ENCODE results near the gene C6orf47. TPM values are rescaled to one million over a fixed set of nuclear protein-coding genes. Genes with fewer than 3 reads are reported as not detected.

Gene C6orf47
- total RNA-seq, 1 donor from 2014 or later, result 21.5 TPM

GRCh38 chr6:31643818-31644454, 16.6 kb downstream of the C6orf47 start:
- Mint-ChIP-seq H3K36me3 (ENCODE audit: unreplicated experiment) (peaks cover 43% of the 10 kb centered on the region), H3K4me3 (ENCODE audit: unreplicated experiment) (no peak overlapping the region), H3K27ac (ENCODE audit: unreplicated experiment) (no peak overlapping the region), H3K4me1 (ENCODE audit: unreplicated experiment) (no peaks in the 10 kb centered on the region), H3K27me3 (ENCODE audit: unreplicated experiment) (no peaks in the 10 kb centered on the region), H3K9me3 (ENCODE audit: unreplicated experiment) (no peaks in the 10 kb centered on the region)
- TF ChIP-seq, protein P1, sequence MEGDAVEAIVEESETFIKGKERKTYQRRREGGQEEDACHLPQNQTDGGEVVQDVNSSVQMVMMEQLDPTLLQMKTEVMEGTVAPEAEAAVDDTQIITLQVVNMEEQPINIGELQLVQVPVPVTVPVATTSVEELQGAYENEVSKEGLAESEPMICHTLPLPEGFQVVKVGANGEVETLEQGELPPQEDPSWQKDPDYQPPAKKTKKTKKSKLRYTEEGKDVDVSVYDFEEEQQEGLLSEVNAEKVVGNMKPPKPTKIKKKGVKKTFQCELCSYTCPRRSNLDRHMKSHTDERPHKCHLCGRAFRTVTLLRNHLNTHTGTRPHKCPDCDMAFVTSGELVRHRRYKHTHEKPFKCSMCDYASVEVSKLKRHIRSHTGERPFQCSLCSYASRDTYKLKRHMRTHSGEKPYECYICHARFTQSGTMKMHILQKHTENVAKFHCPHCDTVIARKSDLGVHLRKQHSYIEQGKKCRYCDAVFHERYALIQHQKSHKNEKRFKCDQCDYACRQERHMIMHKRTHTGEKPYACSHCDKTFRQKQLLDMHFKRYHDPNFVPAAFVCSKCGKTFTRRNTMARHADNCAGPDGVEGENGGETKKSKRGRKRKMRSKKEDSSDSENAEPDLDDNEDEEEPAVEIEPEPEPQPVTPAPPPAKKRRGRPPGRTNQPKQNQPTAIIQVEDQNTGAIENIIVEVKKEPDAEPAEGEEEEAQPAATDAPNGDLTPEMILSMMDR (IDR thresholded peaks at IDR 0.05), result no peak
- no peak for DNase-seq (ENCODE audit: extremely low spot score, unreplicated experiment)

GRCh38 chr6:31642798-31643570, 17.6 kb downstream of the C6orf47 start:
- H3K27ac Mint-ChIP-seq (ENCODE audit: unreplicated experiment), result no peak overlapping the region
- no peaks in the 10 kb centered on the region for H3K9me3 Mint-ChIP-seq (ENCODE audit: unreplicated experiment)
- TF ChIP-seq, protein P1 (IDR thresholded peaks at IDR 0.05), result no peak
- H3K36me3 Mint-ChIP-seq (ENCODE audit: unreplicated experiment), result peaks cover 36% of the 10 kb centered on the region
- no peaks in the 10 kb centered on the region for H3K4me1 Mint-ChIP-seq (ENCODE audit: unreplicated experiment)
- no peak overlapping the region for H3K4me3 Mint-ChIP-seq (ENCODE audit: unreplicated experiment)
- no peaks in the 10 kb centered on the region for H3K27me3 Mint-ChIP-seq (ENCODE audit: unreplicated experiment)
- DNase-seq (ENCODE audit: extremely low spot score, unreplicated experiment), result no peak

GRCh38 chr6:31641370-31641769, 19.2 kb downstream of the C6orf47 start:
- TF ChIP-seq, protein P1 (IDR thresholded peaks at IDR 0.05), result no peak
- H3K9me3 Mint-ChIP-seq (ENCODE audit: unreplicated experiment), result no peaks in the 10 kb centered on the region
- H3K36me3 Mint-ChIP-seq (ENCODE audit: unreplicated experiment), result peaks cover 34% of the 10 kb centered on the region
- no peak overlapping the region for H3K27ac Mint-ChIP-seq (ENCODE audit: unreplicated experiment)
- H3K4me3 Mint-ChIP-seq (ENCODE audit: unreplicated experiment), result no peak overlapping the region
- no peaks in the 10 kb centered on the region for H3K4me1 Mint-ChIP-seq (ENCODE audit: unreplicated experiment)
- no peak for DNase-seq (ENCODE audit: extremely low spot score, unreplicated experiment)
- no peaks in the 10 kb centered on the region for H3K27me3 Mint-ChIP-seq (ENCODE audit: unreplicated experiment)

GRCh38 chr6:31640612-31641011, 20.0 kb downstream of the C6orf47 start:
- Mint-ChIP-seq H3K4me3 (ENCODE audit: unreplicated experiment) (no peak overlapping the region), H3K4me1 (ENCODE audit: unreplicated experiment) (no peaks in the 10 kb centered on the region)
- no peak for DNase-seq (ENCODE audit: extremely low spot score, unreplicated experiment)

GRCh38 chr6:31639449-31639861, 21.1 kb downstream of the C6orf47 start:
- peaks cover 33% of the 10 kb centered on the region for H3K36me3 Mint-ChIP-seq (ENCODE audit: unreplicated experiment)
- TF ChIP-seq, protein P1 (IDR thresholded peaks at IDR 0.05), result no peak
- no peaks in the 10 kb centered on the region for H3K27me3 Mint-ChIP-seq (ENCODE audit: unreplicated experiment)
- H3K27ac Mint-ChIP-seq (ENCODE audit: unreplicated experiment), result no peak overlapping the region
- H3K9me3 Mint-ChIP-seq (ENCODE audit: unreplicated experiment), result no peaks in the 10 kb centered on the region
- H3K4me1 Mint-ChIP-seq (ENCODE audit: unreplicated experiment), result no peaks in the 10 kb centered on the region
- no peak overlapping the region for H3K4me3 Mint-ChIP-seq (ENCODE audit: unreplicated experiment)
- no peak for DNase-seq (ENCODE audit: extremely low spot score, unreplicated experiment)

More at GRCh38 chr6:31640612-31641011, 20.0 kb downstream of the C6orf47 start:
- Mint-ChIP-seq H3K27me3 (ENCODE audit: unreplicated experiment) (no peaks in the 10 kb centered on the region), H3K27ac (ENCODE audit: unreplicated experiment) (peak overlapping the region; percentile 23), H3K36me3 (ENCODE audit: unreplicated experiment) (peaks cover 32% of the 10 kb centered on the region), H3K9me3 (ENCODE audit: unreplicated experiment) (no peaks in the 10 kb centered on the region)
- TF ChIP-seq, protein P1 (IDR thresholded peaks at IDR 0.05), result no peak

Measured in osteocyte (in vitro differentiated cells).